22Rv1 (cell line): ENCODE data around the gene AUP1.

ENCODE experiments used
- H3K27ac ChIP-seq: fragments of 450-650 bp; 2 replicates; pipeline ENCODE4 v1.5.1; 2017
- CTCF ChIP-seq: fragments of 450-650 bp; IDR thresholded peaks from 2 replicates; pipeline ENCODE4 v1.5.1; 2017; ENCODE audit warnings: mild to moderate bottlenecking
- ZFX ChIP-seq: fragments of 450-650 bp; IDR thresholded peaks from 2 replicates; pipeline ENCODE4 v1.6.1; 2017; ENCODE audit warnings: antibody characterized with exemption, borderline replicate concordance

Gene AUP1

GRCh38 chr2:74511104-74511989 lies 18.2 kb downstream of the AUP1 start:
- TF ChIP-seq ZFX, result no peak
- TF ChIP-seq CTCF, result no peak
- H3K27ac ChIP-seq, result no peak overlapping the region

GRCh38 chr2:74510272-74510671 lies 19.2 kb downstream of the AUP1 start:
- H3K27ac ChIP-seq, result no peak overlapping the region
- no peak for TF ChIP-seq CTCF
- no peak for TF ChIP-seq ZFX

- peak overlapping the region; percentile 97 for H3K27ac ChIP-seq
- TF ChIP-seq ZFX, result no peak
- no peak for TF ChIP-seq CTCF
These were observed 21.5 kb downstream of the AUP1 start for GRCh38 chr2:74507926-74508520.

- peak within 1 kb of the TSS; percentile 97 for H3K27ac ChIP-seq
- no peak for TF ChIP-seq CTCF
These were observed 22.2 kb downstream of the AUP1 start, which contains the start of gene PCGF1 for GRCh38 chr2:74507145-74507925. Gene PCGF1 (minus strand): TSS chr2:74507695. CDS start chr2:74507668, 27 bp downstream.

DNA sequence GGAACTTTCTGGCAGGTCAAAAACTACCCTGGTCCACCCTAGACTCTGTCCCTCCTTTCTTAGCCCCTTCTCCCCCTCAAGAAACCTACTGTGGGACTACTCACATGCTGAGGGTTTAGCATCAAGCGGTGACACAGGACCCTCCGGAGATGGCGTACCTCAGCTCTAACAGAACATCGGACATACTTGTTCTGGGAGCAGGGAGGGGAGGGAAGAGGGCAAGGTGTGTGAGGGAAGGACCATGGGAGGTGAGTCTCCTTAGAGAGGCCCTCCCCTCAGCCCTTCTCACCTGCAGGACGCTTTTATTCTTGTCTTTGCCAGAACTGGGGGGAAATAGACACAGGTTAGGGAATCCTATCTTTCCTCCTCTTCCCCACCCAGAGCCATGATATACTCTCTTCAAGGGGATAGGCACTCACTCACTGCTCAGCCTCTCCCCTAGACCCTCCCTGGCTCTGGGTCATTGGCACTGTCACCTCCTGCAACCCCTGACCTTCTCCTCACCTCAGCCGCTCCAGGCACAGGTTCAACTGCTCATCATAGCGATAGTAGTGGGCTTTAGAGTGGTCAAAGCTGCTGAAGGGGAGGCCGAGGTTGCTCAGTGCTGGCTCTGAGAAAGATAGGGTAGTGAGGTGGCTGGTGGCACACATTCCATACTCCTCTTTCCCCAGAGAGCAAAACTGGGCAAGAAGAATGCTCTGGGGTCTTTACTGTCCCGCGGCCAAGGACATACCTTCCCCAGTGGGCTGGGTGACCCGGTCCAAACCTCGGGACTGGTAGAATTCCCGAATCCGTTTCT lies 23.9 kb downstream of the AUP1 start:
- peak overlapping the region; percentile 97 for H3K27ac ChIP-seq
- no peak for TF ChIP-seq CTCF
- TF ChIP-seq ZFX, result no peak

DNA sequence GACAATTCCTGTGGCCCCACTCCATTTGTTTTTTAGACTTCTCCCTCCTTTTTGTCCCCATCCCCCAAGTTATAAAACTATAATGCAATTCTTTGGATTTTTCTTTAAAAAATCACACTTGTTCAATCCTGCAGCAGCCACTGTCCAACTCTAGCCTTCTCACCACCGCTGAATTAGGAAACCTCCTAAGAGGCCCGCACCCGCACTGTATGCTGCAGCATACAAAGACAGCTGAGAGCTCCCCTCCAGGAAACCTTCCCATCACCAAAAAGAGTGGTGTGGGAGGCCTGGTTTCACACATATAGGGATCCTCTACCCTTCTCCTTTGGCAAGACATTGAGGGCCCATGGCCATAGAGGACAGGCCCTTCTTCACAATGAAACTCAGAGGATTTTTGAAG lies 24.9 kb downstream of the AUP1 start:
- H3K27ac ChIP-seq, result peak overlapping the region; percentile 97
- no peak for TF ChIP-seq ZFX
- TF ChIP-seq CTCF, result no peak
